ENCODE data around the gene AGBL1. TPM values are rescaled to one million over a fixed set of nuclear protein-coding genes. Genes with fewer than 3 reads are reported as not detected.

The AGBL1 gene
- total RNA-seq, 1 experiment from 2014 or later, result not detected

DNA sequence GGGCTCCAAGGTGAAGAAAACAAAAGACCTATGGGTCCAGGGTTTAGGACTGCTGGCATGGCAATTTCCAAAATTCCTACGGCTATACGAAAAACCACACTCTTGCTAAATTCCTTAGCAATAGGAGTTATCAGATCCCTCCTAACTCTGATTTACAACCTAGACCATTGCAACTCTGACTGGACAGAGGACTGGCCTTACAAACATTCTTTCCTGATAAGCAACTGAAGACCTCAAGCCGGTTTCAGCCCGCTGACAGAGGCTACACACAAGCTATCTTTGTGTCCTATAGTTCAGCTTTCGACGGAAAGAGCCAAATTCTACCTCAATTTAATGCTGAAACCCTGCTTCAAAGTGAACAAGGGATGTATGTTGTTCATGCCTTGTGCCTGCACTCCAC, 38.3 kb upstream of the AGBL1 start:
- Histone ChIP-seq H3K4me2 (ENCODE audit: insufficient read depth, insufficient read length, low read length) (no peak overlapping the region), H3K4ac (ENCODE audit: low read depth, low read length) (no peak overlapping the region), H3K23me2 (ENCODE audit: insufficient read length, low read depth, low read length, poor library complexity, severe bottlenecking) (no peaks in the 10 kb centered on the region), H3K9ac (ENCODE audit: extremely low read depth, insufficient read length, low read length) (no peak overlapping the region), H3K9me3 (ENCODE audit: control insufficient read depth, low read depth, low read length) (no peaks in the 10 kb centered on the region), H3K4me1 (ENCODE audit: insufficient read depth, low read length) (peaks cover 9% of the 10 kb centered on the region; the same call in 1 of the 2 replicates), H3K23ac (ENCODE audit: insufficient read length, low read depth, low read length) (no peak overlapping the region), H2AK5ac (ENCODE audit: insufficient read length, low read length) (no peak overlapping the region), H2BK15ac (ENCODE audit: low read depth, low read length) (no peak overlapping the region), H2BK12ac (ENCODE audit: insufficient read length, low read depth, low read length) (no peak overlapping the region), H2BK20ac (ENCODE audit: low read depth, low read length, poor library complexity, severe bottlenecking) (no peak overlapping the region), H2BK120ac (ENCODE audit: low read depth, low read length, poor library complexity, severe bottlenecking) (no peak overlapping the region), H4K91ac (ENCODE audit: insufficient read length, low read depth, low read length) (no peak overlapping the region), H3K56ac (ENCODE audit: insufficient read length, low read depth, low read length) (no peak overlapping the region), H2BK5ac (ENCODE audit: insufficient read length, low read length) (no peak overlapping the region), H3K27ac (ENCODE audit: insufficient read length, low read depth, low read length) (no peak overlapping the region), H3K14ac (ENCODE audit: insufficient read depth, low read length) (no peak overlapping the region), H4K20me1 (ENCODE audit: control insufficient read depth, insufficient read depth, insufficient read length) (no peaks in the 10 kb centered on the region), H3T11ph (ENCODE audit: low read length) (no peak overlapping the region), H4K5ac (ENCODE audit: insufficient read length, low read depth, low read length) (no peak overlapping the region), H3K27me3 (ENCODE audit: insufficient read depth, low read length) (no peaks in the 10 kb centered on the region), H2AFZ (ENCODE audit: low read length) (no peak overlapping the region), H3K79me1 (ENCODE audit: insufficient read depth, low read depth, low read length, poor library complexity, severe bottlenecking) (no peaks in the 10 kb centered on the region), H3K18ac (ENCODE audit: insufficient read length, low read depth, low read length) (no peak overlapping the region), H3K79me2 (ENCODE audit: insufficient read depth, low read length) (no peaks in the 10 kb centered on the region), H4K8ac (replicated peaks; ENCODE audit: insufficient read length, low read depth, low read length) (no peak overlapping the region)
- no peak overlapping the region for H3K4me3 Mint-ChIP-seq
- no peak overlapping the region; a peak in 1 of 7 replicates for H3K27ac Mint-ChIP-seq
- H3K36me3 Mint-ChIP-seq (ENCODE audit: insufficient read depth in 1 of 3, low read depth in 3 of 3), result no peaks in the 10 kb centered on the region; a peak in 1 of 7 replicates
- DNase-seq, result no peak
- H3K4me1 Mint-ChIP-seq, result peaks cover 30 to 37% of the 10 kb centered on the region in 2 experiments
- H3K9me3 Mint-ChIP-seq, result no peaks in the 10 kb centered on the region
- peaks cover 2% of the 10 kb centered on the region for H3K27me3 Mint-ChIP-seq (ENCODE audit: low read depth)
- TF ChIP-seq CTCF (conservative IDR thresholded peaks at IDR 0.05), result no peak
- no CpG with 5 or more reads among the region's 6 CpGs for WGBS (ENCODE audit: extremely low coverage, insufficient read length, low lambda C conversion rate)

Measured in H9 (cell line).